ENCODE data around the gene HPN.
"Not testable (repeated sequence)": the region's sequence is repeated elsewhere in the genome, so short reads cannot be mapped to it uniquely, and the experiment has no call there.

Gene HPN

GRCh38 chr19:35042954-35043604 lies 1.6 kb downstream of the HPN start:
- DNase-seq (ENCODE audit: low spot score), result no peak

- DNase-seq (ENCODE audit: low spot score), result no peak
Observed at GRCh38 chr19:35043906-35044305, 2.4 kb downstream of the HPN start.

- no peak for DNase-seq (ENCODE audit: low spot score)
Observed at GRCh38 chr19:35044317-35045117, 3.0 kb downstream of the HPN start.

- no peak for DNase-seq (ENCODE audit: low spot score)
Observed at GRCh38 chr19:35045667-35046300, 4.3 kb downstream of the HPN start.

GRCh38 chr19:35046461-35046860 lies 4.9 kb downstream of the HPN start:
- DNase-seq (ENCODE audit: low spot score), result no peak

GRCh38 chr19:35048911-35049411 lies 7.4 kb downstream of the HPN start:
- DNase-seq (ENCODE audit: low spot score), result no peak

- no peak for DNase-seq (ENCODE audit: low spot score)
Observed at GRCh38 chr19:35049456-35049855, 7.9 kb downstream of the HPN start.

- not testable (repeated sequence) for DNase-seq (ENCODE audit: low spot score)
Observed at GRCh38 chr19:35050662-35051061, 9.1 kb downstream of the HPN start.

GRCh38 chr19:35051268-35051667 lies 9.7 kb downstream of the HPN start:
- not testable (repeated sequence) for DNase-seq (ENCODE audit: low spot score)

- no peak for DNase-seq (ENCODE audit: low spot score)
Observed at GRCh38 chr19:35051796-35052195, 10.3 kb downstream of the HPN start.

GRCh38 chr19:35052599-35053190 lies 11.2 kb downstream of the HPN start:
- no peak for DNase-seq (ENCODE audit: low spot score)

- no peak for DNase-seq (ENCODE audit: low spot score)
Observed at GRCh38 chr19:35053667-35054293, 12.3 kb downstream of the HPN start.

- no peak for DNase-seq (ENCODE audit: low spot score)
Observed at GRCh38 chr19:35054626-35055025, 13.1 kb downstream of the HPN start.

- DNase-seq (ENCODE audit: low spot score), result no peak
Observed at GRCh38 chr19:35055715-35056179, 14.2 kb downstream of the HPN start.

GRCh38 chr19:35056513-35057063 lies 15.1 kb downstream of the HPN start:
- no peak for DNase-seq (ENCODE audit: low spot score)

- DNase-seq (ENCODE audit: low spot score), result no peak
Observed at GRCh38 chr19:35058370-35058769, 16.8 kb downstream of the HPN start.

GRCh38 chr19:35059006-35059798 lies 17.7 kb downstream of the HPN start:
- no peak for DNase-seq (ENCODE audit: low spot score)

- DNase-seq (ENCODE audit: low spot score), result no peak
Observed at GRCh38 chr19:35059799-35060091, 18.2 kb downstream of the HPN start.

- no peak for DNase-seq (ENCODE audit: low spot score)
Observed at GRCh38 chr19:35060160-35060855, 18.8 kb downstream of the HPN start.

- DNase-seq (ENCODE audit: low spot score), result no peak
Observed at GRCh38 chr19:35061583-35062373, 20.3 kb downstream of the HPN start.
